Epidermal melanocyte (primary cell): ENCODE results near the gene FGFBP1.

Experiments
- DNase-seq: peaks from one replicate; pipeline ENCODE4 v3.0.0; 2011; ENCODE audit warnings: low spot score; ENCODE audit not compliant: insufficient read length

FGFBP1 gene

DNA sequence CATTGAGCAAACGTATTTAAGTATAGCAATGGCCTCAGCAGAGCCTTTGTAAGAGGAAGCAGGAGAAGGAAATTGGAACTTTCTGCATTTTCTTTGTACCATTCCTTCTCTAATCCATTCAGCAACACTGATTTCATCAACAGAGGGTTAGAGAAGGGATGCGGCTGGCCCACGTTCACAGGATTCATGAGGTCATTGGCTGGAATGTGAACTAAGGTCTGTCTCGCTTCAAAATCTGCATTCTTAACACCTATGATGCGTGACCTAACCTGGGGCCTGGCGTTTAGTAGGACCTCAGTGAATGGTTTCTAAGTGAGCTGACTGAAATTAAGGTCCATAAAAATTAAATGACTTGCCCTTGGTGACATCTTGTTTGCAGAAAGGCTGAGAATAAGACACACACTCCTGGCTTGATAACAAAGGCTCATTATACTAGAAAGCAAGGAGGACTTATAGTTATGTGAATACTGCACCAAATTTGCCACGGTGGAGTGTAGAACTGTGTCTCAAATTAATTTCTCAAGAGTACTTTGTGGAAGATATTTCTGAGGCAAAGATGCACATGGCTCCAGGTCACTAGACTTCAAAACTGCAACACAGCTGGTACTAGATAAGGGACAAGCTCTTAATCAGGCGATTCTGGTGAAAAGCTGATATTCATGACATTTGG is 25.4 kb downstream of the FGFBP1 start:
- no peak for DNase-seq

DNA sequence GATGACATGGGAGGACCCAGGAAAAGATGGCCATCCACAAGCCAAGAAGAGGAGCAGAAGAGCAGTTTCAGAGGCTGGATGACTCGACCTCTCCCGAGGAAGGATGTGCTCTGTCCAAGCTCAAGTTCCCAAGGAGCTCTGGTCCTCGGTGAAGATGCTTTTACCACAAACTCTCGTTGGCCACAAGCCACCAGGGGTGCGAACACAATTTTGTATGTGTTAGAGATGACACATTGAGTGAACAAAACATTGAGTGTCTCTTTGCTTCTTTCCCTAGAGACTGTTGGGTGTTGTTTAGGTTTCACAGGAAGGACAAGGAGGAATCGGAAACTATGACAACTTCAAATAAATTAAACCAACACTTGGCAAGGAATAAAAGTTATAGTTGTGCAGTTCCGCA is 26.3 kb downstream of the FGFBP1 start:
- DNase-seq: no peak

DNA sequence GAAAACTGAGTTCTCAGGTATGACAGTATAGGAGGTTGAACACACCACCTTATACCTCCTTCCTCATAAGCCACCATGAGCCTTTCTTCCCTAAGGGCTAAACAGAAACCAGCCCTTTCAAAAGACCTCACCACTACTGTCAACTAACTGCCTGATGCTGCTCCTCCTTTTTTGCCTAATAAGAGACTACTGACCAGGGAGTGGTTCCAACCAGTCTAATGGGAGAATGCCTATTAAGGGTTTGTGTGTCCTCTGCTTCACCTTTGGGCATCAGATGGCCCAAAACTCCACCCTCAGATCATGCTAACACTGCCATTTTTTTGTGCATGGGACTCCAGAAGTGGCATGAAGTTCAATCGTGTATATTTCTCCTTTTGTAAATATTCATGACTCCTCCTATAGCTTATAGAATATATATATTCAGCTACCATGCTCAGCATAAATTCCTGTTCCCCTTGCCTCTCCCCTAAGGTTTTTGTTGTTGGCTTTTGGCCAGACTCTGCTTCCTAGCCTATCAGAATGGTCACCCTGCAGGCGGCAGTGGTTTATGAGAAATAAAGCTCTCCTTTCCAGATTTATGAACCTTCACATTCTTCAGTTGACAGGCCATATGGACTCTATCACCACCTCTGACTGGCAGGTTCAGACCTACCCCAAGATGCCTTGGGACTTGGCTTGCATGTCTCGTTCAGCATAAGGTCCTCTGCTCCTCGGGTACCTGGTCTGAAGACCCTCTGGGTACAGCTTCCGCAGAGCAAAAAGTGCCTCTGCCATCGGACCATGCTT is 28.2 kb downstream of the FGFBP1 start:
- DNase-seq: no peak

DNA sequence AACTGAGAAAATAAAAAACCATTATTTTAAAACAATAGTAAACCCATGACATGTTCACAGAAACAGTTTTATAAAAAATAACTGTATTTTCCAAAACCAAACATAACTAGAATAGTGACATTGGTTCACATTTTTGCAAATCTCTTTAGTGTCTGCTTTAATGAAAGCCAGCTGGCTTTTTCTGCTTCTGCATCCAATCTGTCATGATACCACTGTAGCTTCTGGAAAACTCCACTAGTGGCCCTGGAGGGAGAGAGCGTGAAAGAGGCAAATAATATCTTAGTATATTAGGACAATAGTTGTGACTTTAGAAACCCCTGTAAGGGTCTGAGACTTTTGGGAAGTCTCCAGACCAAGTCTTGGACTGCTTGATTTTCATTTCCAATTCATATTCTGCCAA is 31.1 kb downstream of the FGFBP1 start:
- no peak for DNase-seq

DNA sequence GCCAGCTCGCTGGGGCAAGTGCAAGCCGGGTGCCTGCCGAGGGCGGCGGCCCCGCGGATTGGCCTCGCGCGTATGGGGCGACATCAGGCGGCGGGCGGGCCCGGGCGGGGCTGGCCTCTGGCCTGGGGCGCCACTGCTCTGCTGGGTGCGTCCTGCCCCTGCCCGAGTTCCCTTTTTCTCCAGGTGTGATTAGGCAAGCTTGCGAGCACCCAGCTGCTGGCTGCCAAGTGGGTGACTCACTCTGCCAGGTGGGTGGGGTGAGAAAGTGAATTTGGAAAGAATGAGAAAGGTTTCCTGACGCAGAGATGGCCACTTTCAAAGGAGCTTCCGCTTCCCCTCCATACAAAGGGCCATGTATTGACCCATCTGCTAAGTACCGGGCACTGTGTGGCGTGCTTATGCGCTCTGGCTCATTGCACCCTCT is 32.5 kb downstream of the FGFBP1 start:
- no peak for DNase-seq

DNA sequence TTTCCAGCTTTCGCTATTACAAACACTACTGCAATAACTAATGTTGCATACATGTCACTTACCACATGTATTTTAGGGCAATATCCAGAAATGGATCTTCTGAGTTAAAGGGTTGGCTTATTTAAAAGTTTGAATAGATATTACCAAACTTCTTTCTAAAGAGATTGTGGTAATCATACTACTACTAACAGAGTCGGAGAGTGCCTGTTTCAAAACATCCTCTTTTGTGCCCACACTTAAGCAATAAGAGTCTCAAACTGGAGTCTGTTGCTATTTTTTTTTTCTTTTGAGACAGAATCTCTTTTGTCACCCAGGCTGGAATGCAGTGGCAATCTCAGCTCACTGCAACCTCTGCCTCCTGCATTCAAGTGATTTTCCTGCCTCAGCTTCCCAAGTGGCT is 35.8 kb downstream of the FGFBP1 start:
- no peak for DNase-seq

DNA sequence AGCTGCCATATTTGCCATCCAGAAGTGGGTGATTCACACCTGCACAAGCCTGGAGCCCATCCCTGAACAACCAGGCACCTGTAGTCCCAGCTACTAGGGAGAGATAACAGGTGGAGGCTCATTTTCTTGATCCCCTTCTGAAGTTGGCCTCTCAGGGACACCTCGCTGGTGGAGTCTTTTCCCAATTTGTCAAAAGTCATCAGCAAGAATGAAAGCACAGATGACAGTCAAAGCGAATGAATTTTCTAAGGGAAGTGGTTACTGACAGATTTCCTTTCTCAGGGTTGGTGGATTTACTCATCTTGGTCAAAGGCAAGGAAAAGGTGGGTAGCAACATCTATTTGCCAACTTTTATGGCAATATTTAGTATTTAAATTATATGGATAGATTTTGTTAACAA is 36.5 kb downstream of the FGFBP1 start:
- no peak for DNase-seq

DNA sequence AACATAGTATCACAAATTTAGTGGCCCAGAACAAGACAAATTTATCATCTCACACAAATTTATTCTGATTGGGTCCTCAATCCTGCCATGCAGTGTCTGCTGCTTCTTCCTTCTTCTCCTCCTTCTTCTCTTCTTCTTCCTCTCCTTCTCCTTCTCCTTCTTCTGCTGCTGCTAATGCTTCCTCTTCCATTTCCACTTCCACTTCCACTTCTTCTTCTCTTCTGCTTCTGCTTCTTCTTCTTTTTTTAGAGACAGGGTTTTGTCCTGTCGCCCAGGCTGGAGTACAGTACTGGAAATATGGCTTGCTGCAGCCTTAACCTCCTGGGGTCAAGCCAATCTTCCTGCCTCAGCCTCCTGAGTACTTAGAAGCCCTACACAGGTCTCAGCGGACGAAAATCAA is 37.5 kb downstream of the FGFBP1 start:
- no peak for DNase-seq

DNA sequence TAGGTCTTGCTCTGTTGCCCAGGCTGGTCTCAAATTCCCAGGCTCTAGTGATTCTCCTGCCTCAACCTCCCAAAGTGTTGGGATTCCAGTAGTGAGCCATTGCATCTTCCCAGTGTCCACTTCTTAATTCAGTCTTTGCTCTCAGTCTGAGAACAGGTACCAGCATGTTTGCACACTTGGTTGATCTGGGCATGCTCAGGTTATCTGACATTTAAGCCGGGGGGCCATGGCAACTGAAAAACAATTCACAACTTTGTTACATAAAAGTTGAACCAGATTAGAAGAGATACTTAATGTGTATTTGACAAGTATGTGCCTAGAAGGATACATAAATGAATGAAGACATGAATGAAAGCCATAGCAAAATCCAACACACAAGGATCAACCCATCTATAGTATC is 39.0 kb downstream of the FGFBP1 start:
- DNase-seq: no peak

DNA sequence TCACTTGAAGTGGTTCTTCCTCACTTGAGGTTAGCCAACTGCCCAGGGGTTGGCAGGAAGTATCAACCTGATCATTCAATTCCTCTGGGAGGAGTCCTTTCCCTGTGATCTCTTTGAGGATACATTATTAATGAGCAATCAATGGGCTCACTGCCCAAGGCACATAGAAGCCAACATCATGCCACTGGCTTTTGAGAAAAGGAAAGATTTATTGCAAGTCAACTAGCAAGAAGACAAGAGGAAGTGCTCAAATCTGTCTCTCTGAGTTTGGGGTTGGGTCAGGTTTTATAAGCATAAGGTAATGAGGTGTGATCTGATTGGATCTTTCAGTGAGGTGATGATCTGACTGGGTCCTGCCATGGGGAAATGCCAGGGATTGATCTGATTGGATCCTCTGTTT is 39.6 kb downstream of the FGFBP1 start:
- no peak for DNase-seq

DNA sequence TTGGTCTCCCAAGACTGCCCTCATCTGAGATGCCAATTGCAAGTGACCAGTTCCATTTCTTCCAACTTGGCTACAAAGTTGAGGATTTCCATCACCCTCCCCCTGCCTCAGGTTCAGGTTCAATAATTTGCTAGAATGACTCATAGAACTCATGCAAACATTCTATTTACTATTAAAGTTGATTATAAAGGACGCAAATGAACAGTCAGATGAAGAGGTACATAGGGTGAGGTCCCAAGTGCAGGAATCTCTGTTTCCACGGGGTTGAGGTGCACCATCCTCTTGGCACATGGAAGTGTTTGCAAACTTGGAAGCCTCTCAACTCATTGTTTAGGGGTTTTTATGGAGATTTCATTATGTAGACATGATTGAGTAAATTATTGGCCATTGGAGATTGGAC is 41.0 kb downstream of the FGFBP1 start:
- DNase-seq: no peak

DNA sequence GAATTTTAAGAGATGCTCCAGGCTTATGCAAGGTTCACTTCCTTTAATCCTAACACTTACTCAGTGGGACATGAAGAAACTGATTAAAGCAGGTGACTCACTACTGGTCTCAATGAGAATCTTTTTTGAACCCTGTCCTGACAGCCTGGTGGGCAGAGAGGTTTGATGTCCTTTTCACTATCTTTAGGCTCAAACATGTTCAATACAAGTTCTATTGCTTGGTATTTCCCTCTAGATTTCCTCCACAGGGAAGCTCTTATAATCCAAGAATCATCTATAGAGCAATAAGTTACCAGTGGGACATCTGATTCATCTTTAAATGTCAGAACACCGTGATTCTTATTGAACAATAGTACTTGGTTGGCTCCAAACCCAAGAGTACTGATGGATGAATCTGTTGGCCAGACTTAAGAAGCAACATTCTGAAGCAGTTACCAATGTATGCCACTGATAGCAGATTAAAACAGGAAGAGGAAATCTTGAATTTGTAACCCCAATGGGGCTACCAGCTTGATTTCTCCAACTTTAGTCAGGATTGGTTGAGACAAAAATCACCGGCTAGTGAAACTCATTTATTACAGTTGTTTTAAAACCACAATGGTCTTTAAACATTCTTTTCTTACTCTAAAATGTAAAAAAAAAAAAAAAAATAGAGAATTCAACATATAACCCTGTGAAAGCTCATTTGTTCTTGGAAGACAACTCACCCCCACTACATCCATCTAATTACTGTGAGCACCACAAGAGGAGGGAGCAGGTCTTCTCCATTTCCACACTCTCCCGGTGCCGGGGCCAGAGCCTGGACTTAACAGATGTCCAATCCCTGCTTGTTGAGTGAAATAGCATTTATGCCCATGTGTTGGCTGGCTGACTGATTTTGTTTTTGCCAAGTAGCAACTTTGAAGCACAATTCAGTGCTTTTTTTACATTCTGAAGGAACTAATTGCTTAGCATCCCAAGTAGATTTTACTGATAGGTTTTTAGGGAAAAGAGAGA is 43.3 kb downstream of the FGFBP1 start:
- no peak for DNase-seq

DNA sequence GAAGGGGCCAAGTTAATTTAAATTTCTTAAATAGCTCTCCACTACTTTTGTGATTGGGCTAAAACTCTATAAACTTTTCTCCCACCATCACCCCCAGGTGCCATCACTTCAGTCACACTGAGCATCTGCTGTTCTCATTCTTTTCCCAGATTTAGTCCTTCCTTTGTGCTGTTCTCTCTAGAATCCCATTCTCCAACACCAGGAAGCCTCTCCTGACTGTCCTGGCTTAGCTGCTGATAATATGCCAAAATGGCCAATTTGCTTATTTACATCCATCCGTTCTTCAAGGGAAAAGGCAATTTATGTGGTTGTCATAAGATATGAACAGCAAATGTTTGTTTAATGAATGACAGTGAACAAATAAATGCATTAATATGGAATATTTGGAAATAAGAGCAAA is 44.1 kb downstream of the FGFBP1 start:
- no peak for DNase-seq

DNA sequence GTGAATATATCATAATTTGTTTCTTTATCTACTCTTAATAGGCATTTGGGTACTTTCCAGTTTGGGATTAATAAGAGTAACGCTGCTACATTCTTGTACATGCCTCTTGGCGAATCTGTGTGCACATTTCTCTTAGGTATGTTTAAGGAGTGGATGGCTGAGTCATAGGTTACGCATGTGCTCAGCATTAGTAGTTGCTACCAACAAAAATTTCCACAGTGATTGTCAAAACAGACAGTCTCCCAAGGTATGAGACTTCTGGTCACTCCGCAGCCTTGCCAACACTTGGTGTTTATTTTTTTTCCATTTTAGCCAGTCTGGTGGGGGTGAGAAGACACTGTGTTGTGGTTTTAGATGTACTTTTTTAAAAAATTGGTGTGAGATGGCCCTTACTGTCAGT is 44.6 kb downstream of the FGFBP1 start:
- DNase-seq: no peak

DNA sequence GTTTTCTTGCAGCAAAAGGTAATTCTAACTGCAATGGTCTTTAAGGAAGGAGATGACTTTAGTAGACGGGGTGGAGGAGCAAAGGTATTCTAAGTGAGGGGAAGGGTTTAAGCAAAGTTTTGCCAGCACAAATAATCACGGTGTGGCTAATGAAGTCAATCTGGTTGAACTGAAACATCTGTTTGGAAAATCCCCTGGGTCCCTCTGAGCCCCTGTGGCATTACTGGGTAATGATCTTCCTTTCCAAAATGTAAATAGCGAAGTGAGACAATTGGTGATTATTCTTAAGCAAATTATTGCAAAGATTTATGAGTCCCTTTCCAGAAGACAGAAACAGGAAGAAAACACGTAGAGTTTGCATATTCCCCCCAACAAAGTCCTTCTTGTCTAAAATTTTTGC is 47.2 kb downstream of the FGFBP1 start:
- DNase-seq: no peak

DNA sequence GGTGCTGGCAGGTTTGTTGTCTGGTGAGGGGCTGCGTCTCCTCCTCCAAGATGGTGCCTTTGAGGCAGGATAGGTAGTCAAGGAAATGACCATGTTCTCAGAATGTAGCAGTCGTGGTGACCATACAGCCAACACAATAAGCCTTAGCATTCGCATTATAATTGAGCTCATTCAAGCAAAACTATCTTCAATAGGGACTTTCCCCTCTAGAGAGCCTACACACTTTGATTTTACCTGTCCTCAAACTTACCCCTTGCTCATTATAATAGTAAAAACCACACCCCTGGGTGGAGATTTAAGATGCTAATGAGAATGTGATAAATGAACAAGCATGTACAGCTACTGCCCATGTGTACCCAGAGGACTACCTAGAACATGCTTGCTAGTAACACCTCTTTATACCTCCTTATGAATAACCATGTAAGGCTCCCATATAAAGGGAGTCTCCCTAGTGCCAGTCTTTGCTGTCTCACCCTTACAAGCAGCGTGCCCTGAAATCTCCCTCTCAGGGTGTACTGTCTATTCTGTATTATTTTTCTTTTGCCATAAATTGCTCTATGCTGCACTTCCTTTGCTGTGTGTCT is 48.2 kb downstream of the FGFBP1 start:
- no peak for DNase-seq

DNA sequence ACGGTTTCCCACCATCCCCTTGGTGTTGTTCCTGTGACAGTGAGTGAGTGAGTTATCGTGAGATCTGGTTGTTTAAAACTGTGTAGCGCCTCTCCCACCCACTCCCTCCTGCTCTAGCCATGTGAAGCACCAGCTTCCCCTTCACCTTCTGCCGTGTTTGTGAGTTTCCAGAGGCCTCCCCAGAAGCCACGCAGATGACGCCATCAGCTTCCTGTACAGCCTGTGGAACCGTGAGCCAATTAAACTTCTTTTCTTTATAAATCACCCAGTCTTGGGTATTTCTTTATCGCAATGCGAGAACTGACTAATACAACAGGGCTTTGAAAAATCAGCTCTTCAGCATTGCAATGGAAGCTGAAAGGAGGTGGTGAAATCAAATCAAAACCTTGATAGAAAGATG is 50.0 kb downstream of the FGFBP1 start:
- DNase-seq: no peak
